Epithelial cell of esophagus (primary cell): ENCODE measurements around the gene CISH.

Experiments used
- DNase-seq: peaks from one replicate; pipeline ENCODE4 v3.0.0; 2010; ENCODE audit warnings: low read depth
- H3K4me3 ChIP-seq: 2 replicates; pipeline ENCODE4 v1.5.1; 2011; ENCODE audit warnings: mild to moderate bottlenecking, low read length, control low read depth
- TF ChIP-seq, protein P1 (sequence below): IDR thresholded peaks from 2 replicates; pipeline ENCODE4 v1.5.1; 2011; ENCODE audit warnings: low read depth, mild to moderate bottlenecking, low read length, control low read depth, inconsistent platforms; ENCODE audit not compliant: insufficient read depth; ENCODE audit errors: missing control alignments

The CISH gene

DNA sequence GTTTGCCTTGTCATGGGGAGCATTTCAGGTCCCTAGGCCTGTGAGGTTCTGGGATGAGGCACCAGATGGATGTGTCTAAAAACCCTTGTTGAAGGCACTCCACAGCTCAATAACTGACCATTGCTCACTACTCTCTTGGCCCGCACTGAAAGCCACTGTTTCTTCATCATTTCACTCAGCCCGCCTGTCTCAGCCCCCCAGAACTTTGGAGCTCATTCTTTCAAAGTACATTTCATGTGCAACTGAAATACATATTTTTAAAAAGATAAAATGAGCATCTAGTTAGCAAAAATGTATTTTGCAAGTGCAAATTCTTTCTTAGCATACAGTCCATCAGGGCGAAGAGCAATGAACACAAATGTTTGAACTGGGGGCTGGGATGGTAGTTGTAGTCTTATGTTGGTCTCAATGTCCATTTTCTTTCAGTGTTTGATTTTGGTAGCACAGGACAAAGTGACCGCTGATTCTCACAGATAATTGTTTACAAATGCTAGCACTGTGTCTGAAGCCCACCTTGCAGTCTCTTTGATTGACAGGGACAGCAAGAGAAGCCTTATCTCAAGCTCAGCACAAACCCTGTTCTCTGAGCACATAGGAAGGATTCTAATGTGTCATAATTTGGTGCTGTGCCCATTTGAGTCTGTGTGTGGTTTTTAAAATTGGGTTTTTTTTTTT is 22.7 kb downstream of the CISH start:
- TF ChIP-seq, protein P1, sequence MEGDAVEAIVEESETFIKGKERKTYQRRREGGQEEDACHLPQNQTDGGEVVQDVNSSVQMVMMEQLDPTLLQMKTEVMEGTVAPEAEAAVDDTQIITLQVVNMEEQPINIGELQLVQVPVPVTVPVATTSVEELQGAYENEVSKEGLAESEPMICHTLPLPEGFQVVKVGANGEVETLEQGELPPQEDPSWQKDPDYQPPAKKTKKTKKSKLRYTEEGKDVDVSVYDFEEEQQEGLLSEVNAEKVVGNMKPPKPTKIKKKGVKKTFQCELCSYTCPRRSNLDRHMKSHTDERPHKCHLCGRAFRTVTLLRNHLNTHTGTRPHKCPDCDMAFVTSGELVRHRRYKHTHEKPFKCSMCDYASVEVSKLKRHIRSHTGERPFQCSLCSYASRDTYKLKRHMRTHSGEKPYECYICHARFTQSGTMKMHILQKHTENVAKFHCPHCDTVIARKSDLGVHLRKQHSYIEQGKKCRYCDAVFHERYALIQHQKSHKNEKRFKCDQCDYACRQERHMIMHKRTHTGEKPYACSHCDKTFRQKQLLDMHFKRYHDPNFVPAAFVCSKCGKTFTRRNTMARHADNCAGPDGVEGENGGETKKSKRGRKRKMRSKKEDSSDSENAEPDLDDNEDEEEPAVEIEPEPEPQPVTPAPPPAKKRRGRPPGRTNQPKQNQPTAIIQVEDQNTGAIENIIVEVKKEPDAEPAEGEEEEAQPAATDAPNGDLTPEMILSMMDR, result no peak
- DNase-seq, result no peak

DNA sequence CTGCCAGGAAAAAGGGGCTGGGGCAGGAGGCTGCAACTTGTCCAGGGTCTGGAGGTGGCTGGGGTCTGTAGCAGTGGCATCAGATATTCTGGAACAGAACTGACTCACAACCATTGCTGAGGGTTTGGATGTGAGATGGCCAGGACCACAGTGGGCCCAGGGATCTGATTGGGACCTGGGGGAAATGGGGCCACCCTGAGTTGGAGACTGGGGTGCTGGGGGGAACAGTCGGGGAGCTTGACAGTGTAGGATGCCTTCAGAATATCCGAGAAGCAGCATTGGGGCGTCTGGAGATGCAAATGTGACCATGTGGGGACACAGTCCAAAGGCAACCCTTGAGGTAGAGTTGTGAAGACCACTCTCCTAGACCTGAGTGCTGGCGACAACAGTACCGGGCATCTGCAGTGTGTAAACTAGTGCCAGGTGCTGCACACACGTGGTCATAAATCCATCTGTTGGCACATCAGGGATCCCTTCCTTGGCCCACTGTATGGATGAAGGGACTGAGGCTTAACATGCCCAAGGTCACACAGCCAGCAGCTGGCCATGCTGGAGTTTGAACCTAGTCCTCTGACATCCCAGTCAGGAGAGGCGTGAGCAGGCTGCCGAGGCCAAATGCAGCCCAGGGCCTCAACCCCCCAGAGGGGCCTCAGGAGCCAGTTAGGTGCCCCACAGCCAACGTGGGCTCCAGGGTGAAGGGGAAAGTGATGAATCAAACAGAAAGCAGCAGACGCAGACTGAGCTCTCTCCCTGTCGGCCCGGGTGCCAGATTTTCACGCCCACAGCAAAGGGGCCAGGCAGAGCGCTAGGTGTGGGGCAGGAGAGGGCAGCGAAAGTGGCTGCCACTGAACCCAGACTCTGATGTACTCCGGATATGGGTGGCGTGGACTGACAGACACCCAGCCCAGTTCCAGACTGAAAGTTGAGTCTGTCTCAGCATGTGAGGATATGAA is 23.5 kb downstream of the CISH start:
- DNase-seq, result no peak
- TF ChIP-seq, protein P1, result no peak
- H3K4me3 ChIP-seq, result no peak overlapping the region

More for the DNA sequence above, 22.7 kb downstream of the CISH start:
- H3K4me3 ChIP-seq, result no peak overlapping the region

DNA sequence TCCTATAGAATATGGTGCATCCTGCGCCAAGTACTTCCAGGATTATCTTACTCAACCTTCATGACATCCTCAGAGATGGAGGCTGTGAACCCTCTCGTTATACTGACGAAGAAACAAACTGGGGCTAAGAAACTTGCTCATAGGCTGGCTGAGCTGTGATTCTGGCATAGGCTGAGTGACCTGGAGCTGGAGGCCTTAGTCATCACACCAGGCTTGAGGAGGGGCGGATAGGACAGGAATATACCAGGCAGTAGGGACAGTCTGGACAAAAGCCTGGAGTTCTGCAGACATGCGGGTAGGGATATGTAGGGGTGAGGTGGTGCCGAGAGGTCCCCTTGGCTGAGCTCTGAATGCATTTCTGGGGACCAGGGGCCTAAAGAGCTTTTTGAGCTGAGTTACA is 24.2 kb downstream of the CISH start:
- TF ChIP-seq, protein P1, result no peak
- no peak overlapping the region for H3K4me3 ChIP-seq
- DNase-seq, result no peak

DNA sequence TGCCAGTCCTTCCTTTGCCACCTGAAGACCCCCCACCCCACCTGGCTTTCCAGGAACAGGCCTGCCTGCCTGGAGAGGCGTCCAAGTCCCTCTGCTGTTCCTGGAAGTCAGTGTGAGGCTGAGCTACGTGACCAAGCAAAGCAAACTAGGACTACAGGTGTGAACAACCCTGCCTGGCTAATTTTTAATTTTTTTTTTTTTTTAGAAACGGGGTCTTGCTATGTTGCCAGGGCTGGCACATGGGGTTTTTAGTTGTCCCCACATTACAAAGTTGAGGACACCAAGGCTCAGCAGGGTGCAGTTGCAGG is 24.9 kb downstream of the CISH start:
- no peak overlapping the region for H3K4me3 ChIP-seq
- TF ChIP-seq, protein P1, result no peak
- no peak for DNase-seq

DNA sequence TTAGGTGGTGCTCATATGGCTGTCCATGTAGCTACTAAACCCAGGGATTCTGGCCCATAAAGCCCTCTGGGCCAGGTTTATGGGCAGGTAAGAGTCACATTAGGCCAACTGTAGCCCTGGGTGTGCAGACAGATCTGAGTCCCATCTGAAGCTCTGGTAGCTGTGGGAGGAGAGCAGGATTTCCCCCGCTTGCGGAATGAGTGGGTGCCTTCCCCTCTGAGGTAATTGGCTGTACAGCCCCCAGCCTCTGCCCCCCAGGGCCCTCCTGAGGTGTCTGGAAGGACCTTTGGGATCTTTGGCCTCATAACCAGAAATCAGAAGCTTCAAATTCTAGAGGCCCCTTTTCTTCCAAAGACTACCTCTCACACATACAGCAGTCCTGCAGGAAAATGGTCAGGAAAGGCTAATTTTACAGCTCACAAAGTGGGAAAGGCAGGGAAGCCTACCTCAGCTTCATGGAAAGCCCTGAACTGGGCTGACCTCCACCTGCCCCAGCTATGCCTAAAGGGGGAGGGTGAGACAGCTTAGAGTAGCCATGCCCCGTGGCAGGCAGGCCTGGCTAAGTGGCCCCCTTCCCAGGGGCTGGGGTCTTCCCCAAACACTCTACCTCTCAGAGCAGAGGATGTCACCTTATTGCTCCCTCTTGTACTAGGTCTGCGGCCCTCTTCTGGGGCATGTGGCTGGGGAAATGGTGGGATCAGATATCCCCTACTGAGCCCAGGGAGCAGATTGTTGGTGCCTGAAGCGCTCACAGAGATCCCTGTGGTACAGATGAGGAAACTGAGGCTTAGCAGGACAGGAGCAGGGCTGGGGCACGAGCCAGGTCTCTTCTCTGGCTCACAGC is 25.4 kb downstream of the CISH start:
- no peak for DNase-seq
- no peak overlapping the region for H3K4me3 ChIP-seq
- TF ChIP-seq, protein P1, result no peak

DNA sequence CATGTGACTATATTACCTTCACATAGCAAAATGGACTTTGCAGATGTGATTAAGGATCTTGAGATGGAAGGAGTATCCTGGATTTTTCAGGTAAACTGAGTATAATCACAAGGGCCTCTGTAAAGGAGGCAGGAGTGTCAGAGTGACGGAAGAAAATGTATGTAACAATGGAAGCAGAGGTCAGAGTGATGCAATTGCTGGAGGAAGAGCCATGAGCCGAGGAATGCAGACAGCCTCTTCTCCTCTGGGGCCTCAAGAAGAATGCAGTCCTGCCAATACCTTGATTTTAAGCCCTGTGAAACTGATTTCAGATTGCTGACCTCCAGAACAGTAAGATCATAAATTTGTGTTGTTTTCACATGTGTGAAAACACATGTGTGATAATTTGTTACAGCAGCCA is 27.2 kb downstream of the CISH start:
- TF ChIP-seq, protein P1, result no peak
- H3K4me3 ChIP-seq, result no peak overlapping the region
- no peak for DNase-seq
